HG02678 (cell line): ENCODE data around the gene ARF4.

Experiments
- ATAC-seq: cut with Tn5 transposase; IDR thresholded peaks from one replicate; pipeline ENCODE4 v1.9.1; 2021; ENCODE audit warnings: mild to moderate bottlenecking, moderate library complexity; ENCODE audit not compliant: unreplicated experiment

Gene ARF4

DNA sequence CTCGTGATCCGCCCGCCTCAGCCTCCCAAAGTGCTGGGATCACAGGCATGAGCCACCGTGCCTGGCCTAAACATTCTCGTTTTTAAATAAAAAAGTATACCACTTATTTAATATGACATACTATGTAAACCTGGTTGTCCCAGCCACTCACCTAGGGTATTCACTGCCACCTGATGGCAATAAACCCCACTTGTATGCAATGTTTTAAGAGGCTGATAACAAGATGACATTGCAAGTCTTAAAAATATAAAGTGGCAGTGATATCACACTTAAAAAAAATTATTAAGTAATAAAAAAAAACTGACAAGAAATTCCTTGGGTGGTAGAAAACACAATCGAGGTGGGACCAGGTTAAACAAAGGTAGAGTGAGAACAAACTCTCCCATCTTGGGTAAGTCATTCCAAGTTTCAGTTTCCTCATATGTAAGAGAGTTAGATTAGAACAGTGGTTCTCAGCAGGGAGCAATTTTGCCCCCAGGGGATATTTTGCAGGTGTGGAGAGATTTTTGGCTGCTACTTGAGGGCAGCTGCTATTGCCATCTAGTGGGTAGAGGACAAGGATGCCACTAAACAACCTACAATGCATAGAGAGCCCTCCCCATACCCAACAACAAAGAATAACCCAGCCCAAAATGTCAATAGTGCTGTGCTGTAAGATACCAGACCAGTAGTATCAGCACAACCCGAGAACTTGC, 14.5 kb downstream of the ARF4 start:
- ATAC-seq: no peak

DNA sequence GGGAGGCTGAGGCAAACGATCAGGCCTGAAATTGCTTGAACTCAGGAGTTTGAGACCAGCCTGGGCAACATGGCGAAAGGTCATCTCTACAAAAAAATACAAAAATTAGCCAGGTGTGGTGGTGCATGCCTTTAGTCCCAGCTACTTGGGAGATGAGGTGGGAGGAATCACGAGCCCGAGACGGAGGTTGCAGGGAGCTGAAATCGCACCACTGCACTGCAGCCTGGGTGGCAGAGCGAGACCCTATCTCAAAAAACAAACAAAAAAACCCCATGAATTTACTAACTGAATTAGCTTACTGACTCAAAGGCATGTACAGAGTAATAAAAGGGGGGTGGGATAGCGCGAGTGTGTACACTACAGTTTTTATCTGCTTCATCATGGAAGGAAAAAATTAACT, 19.3 kb downstream of the ARF4 start:
- ATAC-seq: no peak

DNA sequence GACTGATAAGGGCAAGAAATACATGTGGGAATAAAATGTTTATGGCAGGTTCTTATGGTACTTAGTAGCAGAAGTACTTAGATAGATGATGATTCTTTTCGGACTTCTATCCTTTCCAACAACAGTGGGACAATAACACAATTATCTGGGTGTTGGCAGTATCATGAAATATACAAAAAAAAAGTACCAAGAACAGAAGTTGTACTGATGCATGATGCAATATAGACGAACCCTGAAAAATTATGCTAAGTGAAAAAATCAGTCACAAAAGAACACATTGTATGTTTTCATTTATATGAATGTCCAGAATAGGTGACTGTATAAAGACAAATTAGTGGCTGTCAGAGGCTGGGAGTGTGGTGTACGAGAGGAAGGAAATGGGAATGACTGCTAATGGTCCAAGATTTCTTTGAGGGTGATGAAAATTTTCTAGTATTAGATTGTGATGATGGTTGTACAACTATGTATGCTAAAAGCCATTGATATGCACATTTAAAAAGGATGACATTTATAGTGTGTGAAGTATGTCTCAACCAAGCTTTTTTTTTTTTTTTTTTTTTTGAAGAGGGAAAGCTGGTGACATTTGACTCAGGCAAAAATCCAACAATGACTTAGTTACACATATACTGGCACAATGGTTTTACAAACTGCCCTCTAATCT, 21.0 kb downstream of the ARF4 start:
- ATAC-seq: no peak

DNA sequence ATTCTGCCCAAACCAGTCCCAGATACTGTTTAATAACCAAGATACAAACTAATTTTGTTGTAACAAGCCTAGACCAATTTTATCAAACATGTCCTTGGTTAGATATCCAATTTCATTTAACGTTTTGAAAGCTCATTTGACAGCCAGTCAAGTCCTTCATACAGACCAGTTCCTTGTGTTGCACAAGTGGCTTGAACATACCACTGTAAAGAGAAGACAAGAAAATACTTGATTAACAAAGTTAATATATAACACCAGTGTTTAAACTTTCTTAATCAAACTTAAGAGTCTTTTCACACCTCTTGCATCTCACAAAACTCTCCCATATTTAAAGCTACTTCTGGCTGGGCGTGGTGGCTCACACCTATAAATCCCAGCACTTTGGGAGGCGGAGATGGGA, 25.0 kb downstream of the ARF4 start:
- no peak for ATAC-seq

DNA sequence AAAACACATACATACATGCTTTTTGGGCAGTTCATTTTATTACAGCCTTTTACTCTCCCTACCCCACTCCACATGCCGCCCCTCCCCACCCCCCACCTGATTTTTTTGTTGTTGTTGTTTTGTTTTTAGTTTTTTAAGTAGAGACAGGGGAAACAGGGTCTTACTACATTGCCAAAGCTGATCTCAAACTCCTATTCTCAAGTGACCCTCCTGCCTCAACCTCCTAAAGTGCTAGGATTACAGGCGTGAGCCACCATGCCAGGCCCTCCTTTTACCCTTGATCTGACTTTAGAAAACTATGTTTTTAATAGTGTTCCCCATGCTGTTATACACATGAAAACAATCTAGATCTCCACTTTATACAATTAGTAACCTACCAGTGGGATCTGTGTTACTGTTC, 26.3 kb downstream of the ARF4 start:
- ATAC-seq: no peak

DNA sequence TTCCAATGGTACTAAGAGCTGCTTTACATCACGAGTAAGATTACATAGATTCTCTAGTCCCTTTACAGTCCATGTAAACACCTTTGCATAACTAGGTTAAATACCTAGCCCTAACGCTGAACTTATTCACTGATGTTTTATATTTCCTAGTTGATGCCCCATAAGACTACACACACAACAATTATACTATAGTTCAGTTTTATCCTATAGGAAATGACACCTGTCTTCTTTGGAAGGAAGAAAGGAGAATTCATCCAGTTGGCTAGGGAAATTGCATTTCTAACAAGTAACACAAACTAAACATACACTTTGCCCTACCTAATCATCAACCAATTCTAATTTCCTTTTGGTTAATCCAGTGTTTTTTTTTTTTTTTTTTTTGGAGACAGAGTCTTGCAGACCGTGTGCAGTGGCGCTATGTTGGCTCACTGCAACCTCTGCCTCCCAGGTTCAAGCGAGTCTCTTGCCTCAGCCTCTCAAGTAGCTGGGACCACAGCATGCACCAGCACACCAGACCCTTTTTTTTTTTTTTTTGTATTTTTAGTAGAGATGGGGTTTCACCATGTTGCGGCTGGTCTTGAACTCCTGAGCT, 27.2 kb downstream of the ARF4 start:
- ATAC-seq: no peak

DNA sequence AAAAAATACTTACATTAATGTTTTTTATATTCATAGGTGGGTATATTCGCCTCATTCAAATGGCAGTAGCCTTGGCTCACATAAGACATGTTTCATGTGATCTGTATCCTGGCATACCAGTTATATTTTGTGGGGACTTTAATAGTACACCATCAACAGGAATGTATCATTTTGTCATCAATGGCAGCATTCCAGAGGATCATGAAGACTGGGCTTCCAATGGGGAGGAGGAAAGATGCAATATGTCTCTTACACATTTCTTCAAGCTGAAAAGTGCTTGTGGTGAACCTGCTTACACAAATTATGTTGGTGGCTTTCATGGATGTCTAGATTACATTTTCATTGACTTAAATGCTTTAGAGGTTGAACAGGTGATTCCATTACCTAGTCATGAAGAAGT, 37.6 kb downstream of the ARF4 start:
- no peak for ATAC-seq

DNA sequence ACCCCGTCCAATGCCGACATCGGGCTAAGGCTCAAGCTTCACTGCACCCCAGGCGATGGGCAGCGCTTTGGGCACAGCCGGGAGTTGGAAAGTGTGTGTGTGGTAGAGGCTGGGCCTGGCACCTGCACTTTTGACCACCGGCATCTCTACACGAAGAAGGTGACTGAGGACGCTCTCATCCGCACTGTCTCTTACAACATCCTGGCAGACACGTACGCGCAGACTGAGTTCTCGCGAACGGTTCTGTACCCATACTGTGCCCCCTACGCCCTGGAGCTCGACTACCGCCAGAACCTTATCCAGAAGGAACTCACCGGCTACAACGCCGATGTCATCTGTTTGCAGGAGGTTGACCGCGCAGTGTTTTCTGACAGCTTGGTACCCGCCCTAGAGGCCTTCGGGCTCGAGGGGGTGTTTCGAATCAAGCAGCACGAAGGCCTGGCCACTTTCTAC, 40.0 kb downstream of the ARF4 start:
- peak; percentile 18 for ATAC-seq

DNA sequence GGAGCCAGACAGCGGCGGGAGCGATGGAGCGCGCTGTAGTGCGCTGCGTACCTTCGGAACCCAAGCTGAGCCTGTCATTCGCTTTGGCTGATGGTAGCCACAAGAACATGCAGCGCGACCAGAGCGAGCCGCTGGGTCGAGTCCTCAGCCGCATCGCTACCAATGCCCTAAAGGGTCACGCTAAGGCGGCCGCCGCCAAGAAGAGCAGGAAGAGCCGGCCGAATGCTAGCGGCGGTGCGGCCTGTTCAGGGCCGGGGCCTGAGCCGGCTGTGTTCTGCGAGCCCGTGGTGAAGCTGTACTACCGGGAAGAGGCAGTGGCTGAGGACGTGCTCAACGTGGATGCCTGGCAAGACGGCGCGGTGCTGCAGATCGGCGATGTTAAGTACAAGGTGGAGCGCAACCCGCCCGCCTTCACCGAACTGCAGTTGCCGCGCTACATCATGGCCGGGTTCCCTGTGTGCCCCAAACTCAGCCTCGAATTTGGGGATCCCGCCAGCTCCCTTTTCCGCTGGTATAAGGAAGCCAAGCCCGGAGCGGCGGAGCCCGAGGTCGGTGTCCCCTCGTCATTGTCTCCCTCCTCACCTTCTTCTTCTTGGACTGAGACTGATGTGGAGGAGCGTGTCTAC, 40.6 kb downstream of the ARF4 start:
- peak; percentile 31 for ATAC-seq

DNA sequence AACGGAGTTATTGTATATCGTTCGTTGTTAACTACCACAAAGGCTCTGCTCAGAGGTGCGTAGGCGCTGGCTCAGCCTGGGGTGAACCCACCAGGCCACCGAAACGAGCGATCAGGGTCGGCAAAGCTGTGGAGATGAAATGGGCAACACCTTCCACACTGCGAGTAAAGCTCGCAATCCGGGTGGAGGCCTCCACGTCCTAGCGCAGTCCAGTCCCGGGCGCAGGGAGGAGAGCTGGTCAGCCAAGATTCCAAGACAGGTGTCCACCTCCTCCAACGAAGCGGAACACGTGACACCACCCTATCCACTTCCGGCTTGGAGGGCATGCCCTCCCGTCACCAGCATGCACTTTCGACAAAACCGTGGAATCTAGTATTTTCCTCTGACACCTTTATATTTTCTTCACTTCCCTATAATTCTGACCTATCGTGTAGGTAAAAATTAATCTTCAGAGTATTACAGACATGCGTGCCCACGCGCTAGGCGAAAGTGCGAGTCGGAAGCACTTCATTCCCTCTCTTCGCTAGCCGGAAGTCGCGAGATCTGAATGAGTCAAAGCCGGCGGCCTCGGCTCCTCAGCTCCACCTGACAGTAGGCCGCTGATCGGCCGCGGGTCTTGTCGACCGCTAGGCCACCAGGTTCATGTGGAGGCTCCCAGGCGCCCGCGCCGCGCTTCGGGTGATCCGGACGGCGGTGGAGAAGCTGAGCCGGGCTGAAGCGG, 41.2 kb downstream of the ARF4 start, which contains the start of gene PDE12:
Gene PDE12 (plus strand): TSS at position 537 of the 721 bp plus-strand sequence. CDS start 106 bp downstream, at position 643.
- ATAC-seq: peak; percentile 84

DNA sequence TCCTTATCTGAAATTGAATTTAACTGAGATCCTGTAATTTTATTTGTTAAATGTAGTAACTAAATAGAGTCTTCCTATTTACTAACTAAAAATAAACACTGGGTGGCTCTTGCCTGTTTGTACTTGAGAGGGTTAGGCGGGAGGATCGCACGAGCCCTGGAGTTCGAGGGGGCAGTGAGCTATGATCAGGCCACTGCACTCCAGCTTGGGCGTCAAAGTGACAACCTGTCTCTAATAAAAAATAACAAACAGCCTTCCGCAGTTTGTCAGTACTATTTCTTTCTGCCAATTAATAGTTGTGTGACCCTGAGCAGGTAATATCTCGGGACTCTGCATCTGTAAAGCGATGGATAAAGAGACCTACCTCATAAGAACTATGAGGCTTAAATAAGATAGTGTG, 41.8 kb downstream of the ARF4 start:
- no peak for ATAC-seq

DNA sequence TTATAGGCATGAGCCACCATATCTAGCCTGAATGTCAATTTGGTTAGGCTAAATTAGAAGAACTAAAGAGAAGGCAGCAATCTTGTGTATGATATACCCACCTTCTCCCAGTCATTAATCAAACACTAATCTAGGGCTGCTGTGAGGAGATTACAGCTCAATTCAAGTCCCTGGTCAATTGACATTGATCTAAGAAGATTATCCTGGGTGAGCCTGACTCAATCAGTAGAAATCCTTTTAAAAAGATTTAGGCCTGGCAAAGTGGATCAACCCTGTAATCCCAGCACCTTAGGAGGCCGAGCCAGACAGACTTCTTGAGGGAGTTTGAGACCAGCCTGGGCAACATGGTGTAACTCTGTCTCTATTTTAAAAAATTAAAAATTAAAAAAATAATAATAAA, 50.5 kb downstream of the ARF4 start:
- ATAC-seq: no peak

DNA sequence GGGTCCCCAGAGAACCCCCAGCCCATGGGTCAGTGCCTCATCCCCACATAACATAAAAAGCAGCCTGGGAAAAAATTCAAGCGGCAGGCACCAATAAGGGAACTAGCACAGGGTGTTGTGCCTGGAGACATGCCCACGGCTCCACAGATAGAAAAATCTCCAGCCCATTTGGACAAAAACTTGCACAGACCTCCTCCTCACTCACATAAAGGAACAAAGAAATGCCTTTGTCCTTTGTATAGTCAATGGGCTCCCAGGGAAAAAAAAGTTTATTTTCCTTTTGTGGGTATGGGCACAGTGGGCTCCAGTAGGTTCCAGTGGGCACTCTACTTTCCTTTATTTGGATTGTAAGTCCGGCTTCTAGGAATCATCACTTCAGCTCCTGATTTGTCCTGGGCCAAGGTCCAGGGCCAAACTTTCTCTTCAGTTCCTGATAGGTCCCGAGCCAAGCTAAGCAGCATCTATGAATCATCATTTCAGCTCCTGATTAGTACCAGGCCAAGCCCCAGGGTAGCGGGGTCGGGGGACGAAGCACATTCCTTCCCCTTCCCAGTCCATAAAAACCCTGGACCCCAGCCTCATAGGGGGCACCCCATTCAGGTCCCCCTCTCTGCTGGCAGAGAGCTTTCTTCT, 51.4 kb downstream of the ARF4 start:
- no peak for ATAC-seq

DNA sequence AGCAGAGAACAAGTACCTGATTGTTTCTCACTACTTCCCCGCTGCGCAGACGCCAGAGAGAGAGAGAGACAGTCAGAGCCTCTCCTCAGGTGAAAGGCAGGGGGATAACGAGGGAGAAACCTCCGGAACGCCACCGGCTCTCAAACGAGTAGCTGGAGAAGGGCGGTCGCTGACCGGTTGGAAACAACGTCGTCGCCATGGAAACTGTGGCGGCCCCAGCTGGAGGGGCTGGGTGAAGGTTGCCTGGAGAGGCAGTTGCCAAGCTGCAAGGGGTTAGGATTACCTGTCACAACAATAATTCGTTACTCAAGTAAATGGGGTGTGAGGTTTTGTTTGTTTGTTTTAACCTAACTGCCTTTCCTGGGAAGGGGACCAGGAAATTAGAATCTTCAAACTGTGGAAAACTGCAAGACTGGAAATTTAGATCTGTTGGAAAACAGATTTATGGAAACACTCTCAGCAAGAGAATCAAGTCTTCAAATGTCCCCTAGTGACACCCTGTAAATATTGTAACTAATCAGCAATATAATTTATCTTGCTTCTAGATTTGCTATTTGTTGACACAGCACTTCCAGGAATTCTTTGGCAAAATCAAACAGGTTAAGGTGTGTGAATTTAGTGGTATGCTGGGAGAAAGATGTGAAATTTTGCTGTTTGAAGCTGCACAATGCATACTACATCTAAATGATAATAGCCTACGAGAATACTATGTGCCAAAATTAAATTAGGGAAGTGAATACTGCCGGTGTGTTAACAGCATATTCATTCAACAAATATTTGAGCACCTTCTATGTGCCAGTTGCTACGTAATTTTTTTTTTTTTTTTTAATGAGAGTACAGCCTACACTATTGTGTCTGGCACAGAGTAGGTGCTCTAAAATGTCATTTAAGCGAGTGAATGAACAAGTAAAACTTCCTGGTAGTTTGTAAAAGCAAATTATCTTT, 52.7 kb downstream of the ARF4 start, which contains the start of gene DNAH12:
Gene DNAH12 (minus strand): TSS at position 164 of the 945 bp plus-strand sequence. CDS start 1,474 bp downstream, outside the sequence.
- no peak for ATAC-seq

DNA sequence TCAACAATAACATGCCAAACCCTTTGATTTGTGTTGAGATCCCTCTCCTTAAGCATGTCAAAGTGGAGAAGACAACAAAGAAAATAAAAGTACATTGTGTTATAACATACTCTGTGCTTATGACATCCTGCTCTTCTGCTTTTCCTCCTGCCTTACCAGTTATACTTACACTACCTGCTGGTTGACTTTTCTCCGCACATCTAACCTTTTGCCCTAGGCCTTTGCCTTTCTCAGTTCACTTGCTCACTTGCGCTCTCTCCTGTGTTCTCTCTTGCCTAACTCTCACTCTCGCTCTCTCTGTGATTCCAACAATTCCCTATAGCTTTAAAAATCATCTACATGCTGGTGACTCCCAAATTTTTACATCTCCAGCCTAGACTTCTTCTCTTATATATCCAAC, 58.7 kb downstream of the ARF4 start:
- ATAC-seq: no peak

DNA sequence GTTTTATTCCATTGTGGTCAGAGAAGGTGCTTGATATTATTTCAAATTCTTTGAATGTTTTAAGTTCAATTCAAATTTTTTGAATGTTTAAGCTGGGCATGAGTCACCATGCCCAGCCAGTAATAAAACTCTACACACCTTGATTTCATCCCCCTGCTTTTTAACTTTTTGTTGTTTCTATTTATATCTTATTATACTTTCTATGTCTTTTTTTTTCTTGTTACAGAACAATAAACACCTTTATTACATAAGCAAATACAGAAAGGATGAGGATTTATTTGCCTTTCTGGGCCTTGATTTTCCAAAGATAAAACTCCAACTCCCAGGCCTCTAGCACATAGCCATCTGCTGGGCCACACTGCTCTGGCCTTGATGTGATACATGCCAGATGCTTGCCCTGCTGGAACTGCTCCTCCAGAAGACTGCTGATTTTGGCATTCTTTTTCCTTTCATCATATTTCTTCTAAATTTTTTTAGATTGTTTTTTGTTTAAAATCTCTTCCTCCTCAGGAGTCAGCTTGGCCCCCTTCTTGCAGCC, 67.0 kb downstream of the ARF4 start:
- no peak for ATAC-seq
